HG03565 (cell line): Measurements from ENCODE around the gene ALS2.
"Not testable (repeated sequence)": the region's sequence is repeated elsewhere in the genome, so short reads cannot be mapped to it uniquely, and the experiment has no call there.

Experiments
- ATAC-seq: cut with Tn5 transposase; IDR thresholded peaks from one replicate; pipeline ENCODE4 v1.9.1; 2021; ENCODE audit warnings: mild to moderate bottlenecking, moderate library complexity; ENCODE audit not compliant: unreplicated experiment

ALS2 gene

DNA sequence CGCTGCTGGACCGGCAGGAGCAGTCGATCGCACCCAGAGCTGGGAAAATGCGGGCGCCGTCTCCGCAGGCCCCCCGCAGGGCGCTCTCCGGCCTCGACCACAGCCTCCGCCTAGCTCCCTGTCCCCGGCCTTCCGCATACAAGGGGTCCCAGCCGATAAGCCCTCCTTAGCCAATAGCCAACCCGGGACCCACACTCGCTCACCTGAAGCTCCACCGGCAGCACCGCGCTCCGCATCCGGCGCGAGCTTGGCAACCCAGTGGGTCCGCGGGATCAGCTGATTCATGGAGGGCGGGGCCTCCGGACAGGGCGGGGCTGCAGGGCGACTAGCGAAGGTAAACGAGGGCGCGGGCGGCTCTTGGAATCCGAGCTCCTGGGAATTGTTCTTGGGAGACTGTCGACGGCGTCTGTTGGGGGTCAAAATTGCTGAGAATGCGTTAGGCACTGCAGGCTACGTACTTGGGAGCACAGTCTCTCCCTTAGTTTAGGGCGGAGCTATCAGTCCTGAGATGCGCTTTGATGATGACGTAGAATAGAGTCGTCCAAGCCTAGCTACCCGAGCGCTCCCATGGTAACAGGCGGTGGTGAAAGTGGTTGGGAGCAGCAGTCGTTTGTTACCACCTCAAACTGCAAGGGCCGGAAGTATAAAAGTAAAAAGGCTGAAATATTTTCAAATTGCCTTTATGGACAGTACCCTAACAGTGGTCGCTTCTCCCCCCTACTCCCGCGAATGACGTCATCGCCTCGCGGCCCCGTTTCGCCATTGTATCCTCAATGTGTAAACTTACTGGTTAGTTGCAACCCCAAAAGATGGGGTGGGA lies at the start of gene ALS2:
ALS2 (minus strand) TSS at position 260 of the 820 bp plus-strand sequence. CDS start 12,048 bp downstream, outside the sequence.
- ATAC-seq: peak; percentile 90

DNA sequence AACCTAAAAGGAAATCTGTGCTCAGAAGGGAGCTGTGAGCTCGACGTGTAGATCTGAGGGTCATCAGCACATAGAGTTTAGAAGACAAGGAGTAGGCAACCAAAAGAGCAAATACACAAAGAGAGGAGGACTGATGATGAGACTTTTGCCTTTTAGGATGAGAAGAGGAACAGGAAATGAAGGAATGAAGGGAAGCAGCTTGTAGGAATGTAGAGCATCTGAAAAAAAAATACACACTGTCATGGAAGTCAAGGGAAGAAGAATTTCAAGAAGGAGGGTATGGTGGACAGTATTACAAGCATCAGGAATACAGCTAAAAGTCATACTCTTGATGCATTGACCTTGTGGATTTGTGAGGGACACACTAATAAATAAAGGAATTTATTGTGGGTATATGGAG lies 47.5 kb upstream of the ALS2 start:
- no peak for ATAC-seq

DNA sequence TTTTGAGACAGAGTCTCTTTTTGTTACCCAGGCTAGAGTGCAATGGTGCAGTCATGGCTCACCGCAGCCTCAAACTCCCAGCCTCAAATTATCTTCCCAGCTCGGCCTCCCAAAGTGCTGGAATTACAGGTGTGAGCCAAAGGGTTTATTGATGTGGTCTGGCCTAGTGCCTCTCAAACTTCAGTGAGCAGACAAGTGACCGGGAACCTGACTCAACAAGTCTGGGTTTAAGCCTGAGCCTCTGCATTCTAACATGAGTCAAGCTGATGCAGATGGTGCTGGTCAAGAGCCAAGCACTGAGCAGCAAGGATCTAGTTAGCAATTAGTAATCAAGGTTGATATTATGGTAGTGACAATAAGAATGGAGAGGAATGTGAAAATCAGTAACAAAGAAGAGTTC lies 46.9 kb upstream of the ALS2 start:
- no peak for ATAC-seq

DNA sequence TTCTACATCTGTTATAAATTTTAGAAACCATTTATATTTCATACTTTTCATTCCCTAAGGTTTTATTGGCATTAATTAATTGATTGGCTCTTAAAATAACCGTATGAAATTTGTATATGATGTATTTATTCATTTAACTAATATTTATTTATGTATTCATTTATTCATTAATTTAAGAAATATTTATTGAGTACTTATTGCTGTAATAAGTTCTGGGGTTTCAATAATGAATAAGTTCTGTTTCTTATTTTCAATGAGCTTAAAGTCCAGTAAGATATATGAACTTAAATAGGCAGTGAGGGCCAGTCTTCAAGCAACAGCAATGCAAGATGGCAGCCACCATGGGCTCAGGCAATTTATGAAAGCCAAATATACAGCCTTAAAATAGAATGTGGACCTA lies 43.5 kb upstream of the ALS2 start:
- ATAC-seq: no peak

DNA sequence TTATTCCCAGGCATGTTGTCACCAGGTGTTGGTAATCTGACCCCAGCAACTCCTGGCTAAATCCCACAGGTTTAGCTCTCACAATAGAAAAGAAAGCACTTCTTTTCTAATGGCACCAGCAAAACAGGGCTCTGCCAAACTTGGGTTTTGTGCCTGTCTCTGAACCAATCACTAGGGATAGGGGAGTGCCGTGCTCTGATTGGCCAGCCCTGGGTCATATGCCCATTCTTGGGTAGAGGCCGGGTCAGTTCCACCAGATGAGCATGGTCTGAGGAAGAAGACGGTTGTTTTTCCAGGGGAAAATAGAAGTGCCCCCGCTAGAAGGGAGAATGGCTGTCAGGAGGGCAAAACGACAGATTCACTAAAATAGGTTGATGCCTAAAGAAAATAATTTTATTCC lies 40.3 kb upstream of the ALS2 start:
- no peak for ATAC-seq

DNA sequence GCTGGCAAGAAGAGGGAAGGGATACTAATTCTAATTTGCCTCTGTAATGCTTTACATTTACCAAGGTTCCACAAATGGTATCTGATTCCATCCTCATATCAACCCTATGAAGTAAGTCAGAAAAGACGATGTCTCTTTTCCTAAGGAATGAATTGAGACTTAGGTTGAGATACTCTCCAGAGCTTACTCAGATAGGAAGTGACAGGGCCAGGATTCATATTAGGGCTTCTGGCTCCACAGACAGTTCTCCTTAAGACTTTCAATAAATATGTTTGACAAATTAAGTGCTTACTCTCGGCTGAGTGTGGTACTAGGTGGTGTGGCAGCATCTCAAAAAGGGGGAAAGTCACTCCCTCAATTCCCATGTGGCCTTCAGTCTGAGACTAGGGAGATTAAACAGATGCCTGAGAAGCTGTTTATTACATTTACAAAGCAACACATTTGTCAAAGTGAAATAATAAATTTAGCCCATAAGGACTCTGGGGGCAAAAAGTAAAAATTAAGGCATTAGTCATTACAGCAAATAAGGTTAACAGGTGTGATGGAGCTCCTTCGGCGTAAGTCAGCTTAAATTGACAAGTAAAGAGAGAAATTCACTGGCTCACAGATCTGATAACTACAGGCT lies 39.8 kb upstream of the ALS2 start:
- ATAC-seq: no peak

DNA sequence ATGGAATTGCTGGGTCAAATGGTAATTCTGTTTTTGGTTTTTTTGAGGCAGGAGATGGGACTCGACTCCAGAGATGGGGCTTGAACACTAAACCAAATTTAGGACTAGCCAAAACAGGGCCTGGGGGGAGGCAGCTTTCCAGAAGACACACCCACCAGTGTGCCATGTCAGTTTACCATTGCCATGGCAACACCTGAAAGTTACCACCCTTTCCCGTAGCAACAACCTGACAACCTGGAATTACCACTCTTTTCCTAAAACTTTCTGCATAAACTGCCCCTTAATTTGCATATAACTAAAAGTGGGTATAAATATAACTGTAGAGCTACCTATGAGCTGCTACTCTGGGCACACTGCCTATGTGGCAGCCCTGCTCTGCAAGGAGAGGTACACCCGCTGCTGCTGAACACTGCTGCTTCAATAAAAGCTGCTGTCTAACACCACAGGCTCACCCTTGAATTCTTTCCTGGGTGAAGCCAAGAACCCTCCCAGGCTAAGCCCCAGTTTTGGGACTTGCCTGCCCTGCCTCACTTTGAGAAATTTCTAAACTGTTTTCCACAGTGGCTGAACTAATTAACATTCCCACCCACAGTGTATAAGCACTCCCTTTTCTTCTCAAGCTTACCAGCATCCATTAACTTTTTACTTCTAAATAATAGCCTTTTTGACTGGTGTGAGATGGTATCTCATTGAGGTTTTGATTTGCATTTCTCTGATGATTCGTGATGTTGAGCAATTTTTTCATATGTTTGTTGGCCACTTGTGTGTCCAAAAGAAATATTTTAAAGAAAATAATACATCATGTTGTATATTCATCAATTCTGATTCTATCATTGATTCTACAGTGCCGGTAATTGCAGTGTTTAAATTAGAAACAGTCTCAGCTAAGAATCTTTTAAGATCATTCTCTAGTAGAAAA lies 36.2 kb upstream of the ALS2 start:
- no peak for ATAC-seq

DNA sequence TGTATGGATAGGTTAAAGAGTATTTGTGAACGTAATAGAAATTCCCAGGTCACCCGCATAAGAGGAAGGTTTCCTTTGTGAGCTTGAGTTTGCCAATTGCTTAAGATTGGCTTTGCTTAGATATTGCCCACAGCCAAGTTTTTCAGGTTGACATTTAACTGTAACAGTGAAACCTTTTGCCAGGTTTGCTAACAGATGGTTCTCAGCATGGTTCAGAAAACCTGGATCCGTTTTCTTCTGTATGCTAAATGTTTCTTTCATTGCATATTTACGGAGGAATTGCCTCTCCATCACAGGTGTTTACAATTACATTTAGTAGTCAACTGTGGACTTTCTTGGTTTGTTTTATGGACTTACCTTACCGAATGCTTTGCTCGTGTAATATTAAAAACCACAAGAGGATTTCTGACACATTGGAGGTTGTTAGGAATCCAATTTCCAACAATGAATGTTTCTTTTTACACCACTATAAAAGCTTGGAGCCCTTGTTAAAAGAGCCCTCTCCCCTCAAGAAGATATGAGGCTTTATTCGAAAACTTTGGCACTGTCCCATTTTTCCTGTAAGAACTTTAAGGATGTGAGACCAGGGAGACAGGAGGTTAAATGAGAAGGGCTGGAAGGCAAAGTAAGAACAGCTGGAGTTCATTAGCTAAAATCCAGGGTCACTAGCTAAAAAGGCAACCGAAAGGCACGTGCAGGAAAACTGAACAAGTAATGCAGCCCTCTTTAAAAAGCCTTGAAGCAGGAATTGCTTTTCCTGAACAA lies 33.4 kb upstream of the ALS2 start:
- no peak for ATAC-seq

DNA sequence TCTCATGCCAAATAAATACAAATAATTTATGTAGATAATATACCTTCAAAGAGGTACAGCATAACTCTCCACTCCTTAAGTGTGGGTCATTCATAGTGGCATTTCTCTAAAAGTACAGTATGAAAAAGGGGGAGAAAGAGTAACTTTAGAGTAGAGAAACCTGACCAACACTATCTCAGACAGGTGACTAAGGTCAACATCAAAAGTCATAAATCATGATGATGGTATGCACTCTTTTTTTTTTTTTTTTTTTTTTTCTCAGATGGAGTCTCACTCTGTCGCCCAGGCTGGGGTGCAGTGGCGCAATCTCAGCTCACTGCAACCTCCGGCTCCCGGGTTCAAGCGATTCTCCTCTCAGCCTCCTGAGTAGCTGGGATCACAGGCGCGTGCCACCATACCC lies 29.9 kb upstream of the ALS2 start:
- ATAC-seq: not testable (repeated sequence)

DNA sequence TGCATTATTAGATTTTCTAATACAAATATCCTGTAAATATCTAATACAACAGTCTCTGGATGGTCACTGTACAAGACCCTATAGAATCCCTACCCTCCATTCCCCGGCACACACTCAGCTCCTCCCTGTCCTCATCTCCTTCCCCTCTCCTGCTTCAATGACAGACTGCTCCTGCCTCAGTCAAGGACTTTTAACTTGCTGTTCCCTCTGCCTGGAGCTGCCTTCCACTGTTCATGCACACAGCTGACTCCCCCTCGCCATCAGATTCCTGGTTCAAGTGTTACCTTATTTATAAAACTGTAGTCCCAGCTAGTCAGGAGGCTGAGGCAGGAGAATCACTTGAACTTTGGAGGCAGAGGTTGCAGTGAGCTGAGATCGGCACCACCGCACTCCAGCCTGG lies 28.9 kb upstream of the ALS2 start:
- no peak for ATAC-seq

DNA sequence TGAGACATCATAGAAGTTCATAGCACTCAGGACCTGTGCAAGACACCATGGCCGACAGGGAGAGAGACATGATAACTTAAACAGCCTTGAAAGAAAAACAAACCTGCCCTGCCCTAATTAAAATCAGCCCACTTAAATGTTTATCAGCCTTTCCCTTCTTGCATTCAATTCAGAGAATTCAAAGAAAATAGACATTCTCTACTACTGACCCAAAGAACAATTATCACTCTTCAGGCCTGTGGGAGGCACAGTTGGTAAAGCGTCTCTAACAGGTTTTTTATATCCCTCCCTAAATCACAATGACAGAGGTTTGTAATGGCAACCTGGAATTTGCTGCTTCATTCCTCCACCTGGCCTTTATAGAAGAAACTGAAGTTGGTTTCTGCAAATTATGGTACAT lies 27.3 kb upstream of the ALS2 start:
- ATAC-seq: no peak

DNA sequence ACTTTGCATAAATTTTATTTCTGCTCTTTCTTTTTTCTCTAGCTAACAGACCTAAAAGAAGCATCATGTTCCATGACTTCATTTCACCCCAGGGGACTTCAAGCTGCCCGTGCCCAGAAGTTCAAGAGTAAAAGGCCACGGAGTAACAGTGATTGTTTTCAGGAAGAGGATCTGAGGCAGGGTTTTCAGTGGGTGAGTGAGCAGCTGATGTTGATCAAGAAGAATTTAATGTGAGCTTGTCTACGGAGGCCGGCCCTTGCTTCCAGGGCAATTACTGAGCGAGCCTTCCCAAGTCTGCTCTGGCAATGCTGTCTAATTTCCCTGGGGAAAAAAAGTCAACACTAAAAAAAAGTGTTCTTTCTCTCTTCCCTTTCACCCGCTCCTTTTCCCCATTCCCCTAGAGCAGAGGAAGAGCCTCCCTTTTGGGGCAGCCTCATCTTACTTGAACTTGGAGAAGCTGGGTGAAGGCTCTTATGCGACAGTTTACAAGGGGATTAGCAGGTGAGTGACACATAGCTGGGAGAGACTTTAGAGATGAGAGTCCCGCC lies 26.8 kb upstream of the ALS2 start:
- ATAC-seq: no peak

DNA sequence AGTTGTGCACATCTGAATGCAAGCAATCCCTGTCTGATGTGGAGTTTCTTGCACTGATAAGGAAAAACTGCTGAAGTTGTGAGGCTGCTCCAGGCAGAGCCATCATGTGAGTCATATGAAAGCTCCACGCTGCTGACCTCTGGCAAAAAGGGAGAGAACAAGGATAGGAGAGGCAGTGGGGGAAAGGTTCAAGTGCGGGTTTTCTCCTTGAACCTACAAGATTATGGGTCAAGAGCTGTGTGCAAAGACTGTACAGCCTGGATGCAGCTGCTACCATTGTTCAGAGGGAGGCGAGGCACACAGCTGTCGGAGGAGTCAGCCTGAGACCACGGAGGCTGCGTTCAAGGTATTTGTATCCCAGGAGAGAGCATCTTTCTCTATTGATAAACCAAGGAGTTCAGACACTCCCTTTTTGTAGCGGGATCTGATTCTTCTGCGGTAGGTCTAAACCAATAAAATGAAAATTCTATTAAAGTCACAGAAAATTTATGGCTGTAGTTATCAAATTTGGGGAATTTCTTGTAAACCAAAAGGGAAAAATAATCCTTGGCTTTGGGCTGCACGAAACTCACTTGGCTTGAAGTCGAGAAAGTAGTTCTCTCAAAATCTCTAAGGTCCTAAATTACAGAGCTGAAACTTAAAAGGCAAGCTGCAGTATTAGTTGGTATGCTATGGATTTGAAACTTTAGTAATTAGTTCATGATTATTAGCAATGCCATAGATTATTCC lies 25.9 kb upstream of the ALS2 start, which contains the start of gene CDK15:
CDK15 (plus strand) TSS at position 96 of the 729 bp plus-strand sequence; CDS start at position 224, 128 bp downstream.
- ATAC-seq: no peak

DNA sequence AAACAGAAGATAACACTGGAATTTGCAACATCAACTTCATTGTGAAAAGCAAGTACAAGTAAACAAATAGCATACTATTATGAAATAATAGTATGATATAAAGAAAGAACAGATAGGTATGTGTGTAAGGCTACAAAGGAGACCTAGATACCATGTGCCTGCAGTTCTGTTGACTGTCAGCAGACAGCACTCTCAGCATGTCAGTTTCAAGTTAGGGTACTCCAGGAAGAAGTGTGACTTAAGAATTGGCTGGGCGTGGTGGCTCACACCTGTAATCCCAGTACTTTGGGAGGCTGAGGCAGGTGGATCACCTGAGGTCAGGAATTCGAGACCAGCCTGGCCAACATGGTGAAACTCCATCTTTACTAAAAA lies 18.2 kb upstream of the ALS2 start:
- not testable (repeated sequence) for ATAC-seq

DNA sequence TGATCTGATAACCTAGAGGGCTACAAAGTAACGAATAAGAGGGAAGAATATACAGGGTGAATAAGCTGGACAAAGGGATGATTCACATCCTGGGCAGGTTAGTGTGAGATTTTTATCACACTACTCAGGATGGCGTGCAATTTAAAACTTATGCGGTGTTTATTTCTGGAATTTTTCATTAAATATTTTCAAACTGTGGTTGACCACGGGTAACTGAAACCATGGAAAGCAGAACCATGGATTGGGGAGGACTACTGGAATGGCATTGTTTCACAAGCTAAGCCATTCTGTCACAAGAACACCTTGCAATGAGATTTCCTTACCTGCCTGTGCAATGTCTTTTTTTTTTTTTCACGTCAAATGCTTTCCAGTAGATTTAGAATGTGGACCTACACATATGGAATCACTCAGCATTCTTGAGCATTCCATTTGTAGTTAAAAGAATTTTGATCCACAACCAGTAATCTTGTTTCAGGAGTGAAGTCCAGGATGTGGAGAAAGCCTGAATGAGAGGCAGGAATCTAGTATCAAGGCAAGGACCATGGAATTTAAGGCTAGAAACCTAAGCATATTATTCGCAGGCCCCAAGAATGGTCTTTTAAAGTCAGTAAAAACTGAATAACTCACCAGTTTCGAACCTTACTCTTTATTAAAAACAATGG lies 17.6 kb upstream of the ALS2 start:
- ATAC-seq: no peak

DNA sequence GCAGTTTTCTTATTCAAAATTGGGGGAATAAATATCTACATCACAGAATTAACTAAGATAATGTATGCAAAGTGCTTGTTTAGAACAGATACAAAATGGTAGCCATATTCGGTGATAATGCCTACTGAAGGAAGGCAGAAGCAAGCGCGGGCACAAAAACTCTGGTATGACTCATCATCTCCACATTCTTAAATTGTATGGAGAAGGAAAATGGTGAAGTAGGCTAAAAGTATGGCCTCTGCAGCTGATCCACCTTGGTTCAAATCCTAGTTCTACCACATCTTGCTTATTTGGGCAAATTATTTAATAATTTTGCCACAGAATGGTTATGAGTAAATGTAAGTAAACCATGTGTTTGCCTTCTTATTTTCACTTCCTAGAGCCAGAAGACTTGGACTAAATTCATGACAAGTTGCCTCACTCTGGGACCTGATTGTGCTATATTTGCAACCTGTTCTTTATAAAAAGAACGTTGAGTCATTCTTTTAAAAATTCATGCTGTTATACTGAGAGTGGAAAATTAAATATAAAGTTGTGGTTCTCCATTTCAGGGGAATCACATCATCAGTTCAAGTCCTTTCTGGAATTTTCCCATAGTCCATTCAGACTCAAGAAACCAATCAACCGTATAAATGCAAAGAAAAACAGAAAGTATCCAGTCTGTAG lies 16.6 kb upstream of the ALS2 start:
- no peak for ATAC-seq

DNA sequence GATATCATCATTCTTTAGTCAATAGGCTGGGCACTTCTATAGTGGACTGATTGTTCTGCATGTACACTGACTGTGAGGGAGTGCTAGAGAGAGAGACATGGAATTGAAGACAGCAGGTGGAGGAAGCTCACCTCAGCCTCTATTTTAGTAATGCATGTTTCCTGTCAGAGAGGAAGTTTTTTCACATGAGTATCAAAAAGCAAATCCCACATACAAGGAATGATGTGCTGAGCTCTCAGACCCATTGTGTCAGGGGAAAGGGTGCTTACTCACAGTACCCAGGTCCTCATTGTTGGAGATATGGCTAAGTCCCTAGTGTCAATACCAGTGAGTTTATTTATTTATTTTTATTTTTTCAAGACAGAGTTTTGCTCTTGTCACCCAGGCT lies 15.7 kb upstream of the ALS2 start:
- ATAC-seq: no peak

DNA sequence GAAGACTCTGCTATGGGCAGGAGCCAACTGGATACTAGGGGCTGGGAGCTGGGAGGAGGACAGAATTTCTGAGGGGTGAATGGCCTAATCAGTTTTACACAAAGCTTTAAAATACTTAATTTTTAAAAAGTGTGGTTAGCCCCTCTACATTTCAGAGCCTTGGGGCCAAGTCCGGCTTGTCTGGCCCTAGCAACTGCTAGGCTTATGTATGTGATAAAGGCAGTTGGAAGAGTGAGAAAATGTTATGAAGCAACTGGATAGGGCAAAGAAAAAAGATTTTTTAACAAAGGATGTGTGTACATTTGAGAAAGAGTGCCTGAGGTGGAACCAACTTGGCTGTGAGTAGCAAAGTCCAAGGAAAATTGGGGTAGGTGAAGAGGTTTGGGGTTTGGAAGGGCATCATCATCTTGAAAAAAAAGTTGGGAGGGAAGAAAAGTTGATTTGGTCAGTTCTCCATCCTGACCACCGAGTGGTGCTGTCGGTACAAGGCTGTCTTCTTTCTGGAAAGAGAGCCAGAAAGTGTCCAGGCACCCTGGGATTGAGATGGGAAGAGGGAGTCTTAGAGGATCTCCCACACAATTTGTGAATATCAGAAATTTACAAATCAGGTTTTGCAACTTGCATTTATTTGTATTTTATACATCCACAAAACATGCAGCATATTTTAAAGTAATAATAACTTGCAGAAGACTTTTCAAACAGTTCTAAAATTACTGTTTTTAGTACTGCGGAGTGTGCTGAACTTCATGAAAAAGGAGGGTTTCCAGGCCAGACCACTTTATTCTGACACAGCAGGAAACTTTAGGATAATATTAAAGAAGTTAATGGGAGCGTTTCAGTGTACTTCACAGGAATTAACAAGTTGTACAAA lies 15.1 kb upstream of the ALS2 start:
- ATAC-seq: no peak
